Effector memory CD8-positive, alpha-beta T cell (primary cell): ENCODE measurements around the gene CFAP20DC.
"Not testable (repeated sequence)": the region's sequence is repeated elsewhere in the genome, so short reads cannot be mapped to it uniquely, and the experiment has no call there.

Experiments
- ATAC-seq: fragments of 150-1000 bp; cut with Tn5 transposase; replicated peaks from 2 replicates; pipeline ENCODE4 v1.10.0; 2021; ENCODE audit warnings: mild to moderate bottlenecking, moderate library complexity
- DNase-seq, 3 experiments: peaks; one replicate each; pipeline ENCODE4 v3.0.0; 2021
- H3K27ac Mint-ChIP-seq, 2 donors: one replicate each; pipeline ENCODE4 v1.8.0; 2022; ENCODE audit warnings: mild to moderate bottlenecking in 2 of 2, mixed read lengths in 2 of 2, moderate library complexity in 2 of 2
- H3K27me3 Mint-ChIP-seq, 2 donors: one replicate each; pipeline ENCODE4 v1.8.0; 2022; ENCODE audit warnings: mixed read lengths in 2 of 2
- H3K36me3 Mint-ChIP-seq: one replicate; pipeline ENCODE4 v1.8.0; 2022; ENCODE audit warnings: mild to moderate bottlenecking, moderate library complexity, mixed read lengths; ENCODE audit not compliant: insufficient read depth
- H3K4me1 Mint-ChIP-seq, 2 donors: one replicate each; pipeline ENCODE4 v1.8.0; 2022; ENCODE audit warnings: low read depth in 2 of 2, mixed read lengths in 2 of 2
- H3K4me3 Mint-ChIP-seq, 2 donors: one replicate each; pipeline ENCODE4 v1.8.0; 2022; ENCODE audit warnings: mild to moderate bottlenecking in 2 of 2, mixed read lengths in 2 of 2, moderate library complexity in 2 of 2
- H3K9me3 Mint-ChIP-seq, 2 donors: one replicate each; pipeline ENCODE4 v1.8.0; 2022; ENCODE audit warnings: mixed read lengths in 2 of 2

CFAP20DC gene

GRCh38 chr3:58713715-58714401 is 336.0 kb downstream of the CFAP20DC start:
- H3K4me3 Mint-ChIP-seq, result no peak overlapping the region
- H3K27me3 Mint-ChIP-seq, result peaks cover 0 to 9% of the 10 kb centered on the region in 2 donors
- H3K36me3 Mint-ChIP-seq, result peaks cover 2% of the 10 kb centered on the region
- DNase-seq, result no peak
- H3K4me1 Mint-ChIP-seq, result no peaks in the 10 kb centered on the region
- no peak overlapping the region for H3K27ac Mint-ChIP-seq
- H3K9me3 Mint-ChIP-seq, result no peaks in the 10 kb centered on the region
- ATAC-seq, result no peak

DNA sequence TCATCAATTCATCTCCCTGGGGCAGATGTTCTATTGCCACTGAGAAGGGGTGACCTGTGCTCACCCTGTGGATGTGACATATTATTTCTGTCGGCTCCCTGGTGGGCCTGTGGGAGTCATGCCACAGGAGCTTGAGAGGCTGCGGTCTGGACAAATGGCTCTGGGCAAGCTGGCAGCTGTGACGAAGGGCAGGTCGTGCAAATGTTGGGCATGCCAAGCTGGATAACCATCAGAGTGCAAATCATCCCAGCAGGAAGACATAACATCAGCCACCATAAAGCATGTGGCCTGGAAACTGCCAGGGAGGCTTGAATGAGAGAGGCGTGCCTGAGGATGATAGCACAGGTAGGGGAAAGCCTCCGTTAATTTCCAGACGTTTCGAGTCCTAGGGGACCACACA is 338.0 kb downstream of the CFAP20DC start:
- Mint-ChIP-seq H3K4me1 (no peaks in the 10 kb centered on the region), H3K36me3 (no peaks in the 10 kb centered on the region), H3K4me3 (no peak overlapping the region), H3K27ac (no peak overlapping the region), H3K9me3 (no peaks in the 10 kb centered on the region), H3K27me3 (peaks cover 0 to 19% of the 10 kb centered on the region in 2 donors)
- ATAC-seq, result no peak
- DNase-seq, result no peak

- not testable (repeated sequence) for H3K27ac Mint-ChIP-seq, H3K4me1 Mint-ChIP-seq, H3K36me3 Mint-ChIP-seq, H3K4me3 Mint-ChIP-seq, DNase-seq, H3K9me3 Mint-ChIP-seq, ATAC-seq
- peaks cover 0 to 20% of the 10 kb centered on the region in 2 donors for H3K27me3 Mint-ChIP-seq
Measured at GRCh38 chr3:58708983-58709382, 340.8 kb downstream of the CFAP20DC start.

GRCh38 chr3:58708116-58708791 is 341.6 kb downstream of the CFAP20DC start:
- Mint-ChIP-seq H3K36me3 (no peaks in the 10 kb centered on the region), H3K4me3 (no peak overlapping the region), H3K4me1 (no peaks in the 10 kb centered on the region), H3K27ac (no peak overlapping the region), H3K9me3 (no peaks in the 10 kb centered on the region), H3K27me3 (peaks cover 0 to 20% of the 10 kb centered on the region in 2 donors)
- DNase-seq (no peak), ATAC-seq (no peak)

DNA sequence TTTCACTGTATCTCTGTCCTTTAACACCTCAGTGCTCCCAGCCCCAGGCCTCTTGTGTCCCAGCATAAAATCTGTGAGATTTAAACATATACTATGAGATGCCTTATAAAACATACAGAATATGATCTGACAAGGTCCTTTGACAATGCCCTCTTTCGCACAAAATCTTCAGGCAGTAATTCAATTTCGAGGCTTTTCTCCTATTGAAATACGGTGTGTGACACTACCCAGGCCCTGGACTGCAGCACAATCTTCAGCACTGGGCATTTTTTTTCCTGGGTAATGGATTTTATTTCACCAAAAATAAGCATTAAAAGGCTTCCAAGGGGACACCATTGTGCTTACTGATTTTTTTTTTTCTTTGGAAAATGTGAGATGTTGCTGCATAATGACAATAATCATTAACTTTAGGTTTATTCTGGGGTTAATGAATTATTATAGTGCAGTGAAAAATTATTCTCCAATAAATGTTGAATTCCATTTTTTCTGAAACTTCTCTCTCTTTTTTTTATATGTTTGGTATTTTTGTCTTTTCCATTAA is 342.4 kb downstream of the CFAP20DC start:
- Mint-ChIP-seq H3K27ac (no peak overlapping the region), H3K4me1 (no peaks in the 10 kb centered on the region), H3K27me3 (peaks cover 0 to 20% of the 10 kb centered on the region in 2 donors), H3K4me3 (no peak overlapping the region), H3K9me3 (no peaks in the 10 kb centered on the region), H3K36me3 (no peaks in the 10 kb centered on the region)
- no peak for DNase-seq
- ATAC-seq, result no peak

DNA sequence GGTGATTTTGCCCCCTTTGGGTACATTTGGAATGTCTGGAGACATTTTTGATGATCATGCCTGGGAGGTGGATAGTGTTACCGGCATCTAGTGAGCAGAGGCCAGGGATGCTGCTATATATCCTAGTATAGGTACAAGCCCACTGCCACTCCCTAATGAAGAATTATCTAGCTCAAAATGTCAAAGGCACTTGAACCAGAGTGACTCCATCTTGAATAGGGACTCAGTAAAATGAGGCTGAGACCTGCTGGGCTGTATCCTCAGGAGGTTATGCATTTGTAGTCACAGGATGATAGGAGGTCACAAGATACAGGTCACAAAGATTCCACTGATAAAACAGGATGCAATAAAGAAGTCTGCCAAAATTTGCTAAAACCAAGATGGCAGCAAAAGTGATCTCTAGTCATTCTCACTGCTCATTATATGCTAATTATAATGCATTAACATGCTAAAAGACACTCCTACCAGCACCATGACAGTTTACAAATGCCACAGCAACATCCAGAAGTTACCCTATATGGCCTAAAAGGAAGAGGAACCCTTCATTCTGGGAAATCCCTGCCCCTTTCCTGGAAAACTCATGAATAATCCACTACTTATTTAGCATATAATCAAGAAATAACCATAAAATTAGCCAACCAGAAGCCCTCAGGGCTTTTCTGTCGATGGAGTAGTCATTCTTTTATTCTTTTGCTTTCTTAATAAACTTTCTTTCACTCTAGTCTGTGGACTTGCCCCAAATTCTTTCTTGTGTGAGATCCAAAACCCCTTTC is 343.2 kb downstream of the CFAP20DC start:
- DNase-seq, result no peak

DNA sequence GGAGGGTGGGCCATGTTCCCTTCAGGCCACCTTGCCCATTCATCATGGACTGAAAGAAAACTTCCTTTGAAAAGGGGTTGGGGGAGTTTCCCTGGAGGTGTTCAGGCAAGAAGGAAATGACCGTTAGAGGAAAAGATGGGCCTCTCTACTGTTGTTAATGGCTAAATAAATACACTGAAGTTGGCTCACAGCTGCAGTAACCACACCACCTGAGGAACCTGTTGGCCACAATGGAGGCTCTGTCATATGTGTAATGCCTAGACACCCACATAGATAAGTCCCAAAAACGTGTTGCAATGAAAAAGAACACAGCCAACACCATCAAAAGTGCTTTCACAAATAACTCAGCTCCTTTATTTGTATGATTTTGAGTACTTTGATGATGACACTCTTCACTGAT is 345.1 kb downstream of the CFAP20DC start:
- DNase-seq, result no peak
- Mint-ChIP-seq H3K4me3 (no peak overlapping the region), H3K27ac (no peak overlapping the region), H3K27me3 (peaks cover 0 to 11% of the 10 kb centered on the region in 2 donors), H3K4me1 (no peaks in the 10 kb centered on the region), H3K36me3 (no peaks in the 10 kb centered on the region), H3K9me3 (no peaks in the 10 kb centered on the region)
- ATAC-seq, result no peak

More for the DNA sequence above, 343.2 kb downstream of the CFAP20DC start:
- ATAC-seq, result no peak
- Mint-ChIP-seq H3K9me3 (no peaks in the 10 kb centered on the region), H3K27ac (no peak overlapping the region), H3K36me3 (no peaks in the 10 kb centered on the region), H3K27me3 (peaks cover 0 to 14% of the 10 kb centered on the region in 2 donors), H3K4me1 (no peaks in the 10 kb centered on the region), H3K4me3 (no peak overlapping the region)

GRCh38 chr3:58704304-58704703 is 345.5 kb downstream of the CFAP20DC start:
- not testable (repeated sequence) for H3K27ac Mint-ChIP-seq, H3K36me3 Mint-ChIP-seq, H3K4me1 Mint-ChIP-seq, H3K9me3 Mint-ChIP-seq, H3K4me3 Mint-ChIP-seq, ATAC-seq, DNase-seq
- H3K27me3 Mint-ChIP-seq, result peaks cover 0 to 11% of the 10 kb centered on the region in 2 donors

DNA sequence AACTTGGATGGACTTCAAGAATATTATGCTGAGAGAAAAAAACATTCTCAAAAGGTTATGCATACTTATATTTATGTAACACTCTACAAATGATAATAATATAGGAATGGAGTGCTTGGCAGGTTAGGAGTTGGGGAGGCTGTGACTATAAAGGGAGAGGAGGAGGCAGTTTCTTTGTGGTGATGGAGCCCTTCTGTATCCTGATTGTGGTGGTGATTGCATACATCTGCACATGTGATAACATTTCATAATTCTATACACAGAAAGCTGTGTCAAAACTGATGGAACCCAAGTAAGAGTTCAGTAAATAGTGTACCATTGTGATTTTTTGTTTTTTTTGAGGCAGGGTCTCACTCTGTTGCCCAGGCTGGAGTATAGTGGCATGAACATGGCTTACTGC is 351.6 kb downstream of the CFAP20DC start:
- Mint-ChIP-seq H3K9me3 (no peaks in the 10 kb centered on the region), H3K27ac (no peak overlapping the region), H3K27me3 (peaks cover 10 to 12% of the 10 kb centered on the region in 2 donors), H3K36me3 (no peaks in the 10 kb centered on the region), H3K4me3 (no peak overlapping the region), H3K4me1 (no peaks in the 10 kb centered on the region)
- ATAC-seq (no peak), DNase-seq (no peak)

DNA sequence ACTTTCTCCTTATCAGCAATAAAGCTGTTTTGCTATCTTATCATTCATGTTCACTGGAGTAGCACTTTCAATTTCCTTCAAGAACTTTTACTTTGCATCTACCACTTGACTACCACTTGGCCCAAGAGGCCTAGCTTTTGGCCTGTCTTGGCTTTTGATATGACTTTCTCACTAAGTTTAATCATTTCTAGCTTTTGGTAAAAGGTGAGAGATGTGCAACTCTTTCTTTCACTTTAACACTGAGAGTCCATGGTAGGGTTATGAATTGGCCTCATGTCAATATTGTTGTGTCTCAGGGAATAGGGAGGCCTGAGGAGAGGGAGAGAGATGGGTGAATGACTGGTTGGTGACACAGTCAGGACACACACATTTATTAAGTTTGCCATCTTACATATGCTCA is 352.3 kb downstream of the CFAP20DC start:
- no peak for ATAC-seq
- Mint-ChIP-seq H3K36me3 (no peaks in the 10 kb centered on the region), H3K4me3 (no peak overlapping the region), H3K4me1 (no peaks in the 10 kb centered on the region), H3K27ac (no peak overlapping the region), H3K27me3 (peaks cover 10 to 12% of the 10 kb centered on the region in 2 donors), H3K9me3 (no peaks in the 10 kb centered on the region)
- no peak for DNase-seq

DNA sequence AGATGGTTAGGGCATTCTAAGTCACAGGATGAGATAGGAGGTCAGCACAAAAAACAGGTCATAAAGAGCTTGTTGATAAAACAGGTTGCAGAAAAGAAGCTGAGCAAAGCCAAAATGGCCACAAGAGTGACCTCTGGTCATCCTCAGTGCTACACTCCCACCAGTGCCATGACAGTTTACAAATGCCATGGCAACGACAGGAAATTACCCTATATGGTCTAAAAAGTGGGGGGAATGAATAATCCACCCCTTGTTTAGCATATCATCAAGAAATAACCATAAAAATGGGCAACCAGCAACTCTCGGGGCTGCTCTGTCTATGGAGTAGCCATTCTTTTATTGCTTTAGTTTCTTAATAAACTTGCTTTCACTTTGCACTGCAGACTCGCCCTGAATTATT is 353.0 kb downstream of the CFAP20DC start:
- not testable (repeated sequence) for H3K4me3 Mint-ChIP-seq, H3K27ac Mint-ChIP-seq, H3K36me3 Mint-ChIP-seq, H3K9me3 Mint-ChIP-seq, H3K4me1 Mint-ChIP-seq, DNase-seq, ATAC-seq
- H3K27me3 Mint-ChIP-seq, result peaks cover 10 to 12% of the 10 kb centered on the region in 2 donors

- Mint-ChIP-seq H3K9me3 (no peaks in the 10 kb centered on the region), H3K27ac (no peak overlapping the region), H3K4me3 (no peak overlapping the region), H3K4me1 (no peaks in the 10 kb centered on the region), H3K27me3 (peaks cover 10 to 12% of the 10 kb centered on the region in 2 donors), H3K36me3 (no peaks in the 10 kb centered on the region)
- no peak for DNase-seq
- ATAC-seq, result no peak
Measured at GRCh38 chr3:58696093-58696492, 353.7 kb downstream of the CFAP20DC start.

- ATAC-seq, H3K4me1 Mint-ChIP-seq, H3K27ac Mint-ChIP-seq, H3K9me3 Mint-ChIP-seq, DNase-seq, H3K36me3 Mint-ChIP-seq, H3K4me3 Mint-ChIP-seq: not testable (repeated sequence)
- peaks cover 10 to 12% of the 10 kb centered on the region in 2 donors for H3K27me3 Mint-ChIP-seq
Measured at GRCh38 chr3:58695284-58695683, 354.5 kb downstream of the CFAP20DC start.
